Right forelimb (tissue), 1 donor: ENCODE measurements around the gene XRCC5.
"Not testable (repeated sequence)": the region's sequence is repeated elsewhere in the genome, so short reads cannot be mapped to it uniquely, and the experiment has no call there.

Experiments used
- DNase-seq: peaks from one replicate; pipeline ENCODE4 v3.0.0-alpha.2; 2018

The XRCC5 gene

GRCh38 chr2:216205486-216205885, 96.3 kb downstream of the XRCC5 start:
- DNase-seq, result no peak

- no peak for DNase-seq
These were observed 97.0 kb downstream of the XRCC5 start for GRCh38 chr2:216206041-216206703.

GRCh38 chr2:216206821-216207220, 97.7 kb downstream of the XRCC5 start:
- no peak for DNase-seq

- DNase-seq, result not testable (repeated sequence)
These were observed 99.5 kb downstream of the XRCC5 start for GRCh38 chr2:216208661-216209060.

- DNase-seq, result no peak
These were observed 101.8 kb downstream of the XRCC5 start for GRCh38 chr2:216210701-216211540.

- DNase-seq, result no peak
These were observed 102.5 kb downstream of the XRCC5 start for GRCh38 chr2:216211614-216212145.

- no peak for DNase-seq
These were observed 105.6 kb downstream of the XRCC5 start for GRCh38 chr2:216214768-216215167.

DNA sequence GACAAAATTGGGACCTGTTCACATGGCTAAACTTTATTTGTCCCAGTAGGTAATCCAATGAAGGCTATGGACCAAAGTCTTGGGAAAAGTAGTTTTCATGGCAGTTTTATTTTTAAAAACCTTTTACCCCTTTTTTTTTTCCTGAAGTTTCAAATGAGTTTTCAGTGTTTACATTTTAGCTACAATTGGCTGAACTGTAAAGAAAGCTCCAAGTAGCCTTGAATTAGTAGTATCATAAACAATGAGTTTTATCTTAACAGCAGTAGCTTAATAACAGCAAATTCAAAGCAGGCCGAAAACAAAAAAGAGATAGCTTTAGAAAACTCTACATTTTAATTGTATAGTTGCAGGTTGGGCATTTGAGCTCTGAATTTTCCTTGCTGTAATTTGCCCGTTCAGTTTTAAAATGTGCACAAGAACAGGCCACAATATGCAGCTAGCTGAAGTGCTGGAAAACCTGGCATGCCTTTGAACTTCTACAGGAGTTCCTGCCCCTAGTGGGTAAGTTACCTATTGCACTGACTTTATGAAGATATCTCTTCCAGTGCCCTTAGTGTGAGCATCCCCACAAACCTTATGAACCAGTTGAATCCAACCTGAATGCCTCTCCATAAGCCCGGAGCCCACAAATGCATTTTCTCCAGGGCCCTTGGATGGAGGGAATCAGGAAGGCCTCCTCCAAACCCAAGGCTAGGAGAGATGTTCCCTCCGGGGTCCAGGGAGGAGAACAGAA, 106.7 kb downstream of the XRCC5 start:
- DNase-seq, result no peak

GRCh38 chr2:216216951-216217903, 108.1 kb downstream of the XRCC5 start:
- DNase-seq, result no peak

GRCh38 chr2:216217904-216218260, 108.7 kb downstream of the XRCC5 start:
- no peak for DNase-seq

- DNase-seq, result no peak
These were observed 110.7 kb downstream of the XRCC5 start for GRCh38 chr2:216219861-216220260.

GRCh38 chr2:216220976-216221375, 111.8 kb downstream of the XRCC5 start:
- no peak for DNase-seq

- DNase-seq, result no peak
These were observed 112.7 kb downstream of the XRCC5 start for GRCh38 chr2:216221811-216222210.

GRCh38 chr2:216222650-216223352, 113.7 kb downstream of the XRCC5 start:
- no peak for DNase-seq

- DNase-seq, result no peak
These were observed 115.2 kb downstream of the XRCC5 start for GRCh38 chr2:216224388-216224787.

GRCh38 chr2:216229277-216229914, 120.2 kb downstream of the XRCC5 start:
- no peak for DNase-seq

DNA sequence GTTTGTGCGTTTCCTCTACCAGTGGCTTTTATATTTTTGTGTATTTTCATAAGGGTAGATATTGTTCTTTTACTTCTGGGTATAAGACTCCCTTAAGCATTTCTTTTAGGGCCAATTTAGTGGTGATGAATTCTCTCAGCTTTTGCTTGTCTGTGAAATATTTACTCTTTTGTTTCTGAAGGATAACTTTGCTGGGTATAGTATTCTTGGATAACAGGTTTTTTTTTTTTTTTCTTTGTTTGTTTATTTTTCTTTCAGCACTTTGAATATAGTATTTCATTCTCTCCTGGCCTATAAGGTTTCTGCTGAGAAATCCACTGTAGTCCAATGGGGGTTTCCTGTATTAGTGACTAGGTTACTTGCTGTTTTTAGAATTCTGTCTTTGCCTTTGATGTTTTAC, 122.7 kb downstream of the XRCC5 start:
- DNase-seq, result no peak

DNA sequence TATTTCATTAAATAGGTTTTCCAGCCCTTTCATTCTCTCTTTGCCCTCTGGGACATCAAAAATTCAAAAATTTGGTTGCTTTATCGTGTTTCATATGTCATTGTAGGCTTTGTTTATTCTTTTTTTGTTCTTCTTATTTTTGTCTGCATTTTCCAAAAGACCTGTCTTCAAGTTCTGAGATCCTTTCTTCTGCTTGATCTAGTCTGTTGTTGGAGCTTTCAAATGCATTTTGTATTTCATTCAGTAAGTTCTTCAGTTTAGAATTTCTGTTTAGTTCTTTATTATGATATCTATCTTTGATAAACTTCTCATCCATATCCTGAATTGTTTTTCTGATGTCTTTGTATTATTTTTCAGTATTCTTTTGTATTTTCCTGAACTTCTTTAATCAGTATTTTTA, 123.6 kb downstream of the XRCC5 start:
- DNase-seq, result no peak

DNA sequence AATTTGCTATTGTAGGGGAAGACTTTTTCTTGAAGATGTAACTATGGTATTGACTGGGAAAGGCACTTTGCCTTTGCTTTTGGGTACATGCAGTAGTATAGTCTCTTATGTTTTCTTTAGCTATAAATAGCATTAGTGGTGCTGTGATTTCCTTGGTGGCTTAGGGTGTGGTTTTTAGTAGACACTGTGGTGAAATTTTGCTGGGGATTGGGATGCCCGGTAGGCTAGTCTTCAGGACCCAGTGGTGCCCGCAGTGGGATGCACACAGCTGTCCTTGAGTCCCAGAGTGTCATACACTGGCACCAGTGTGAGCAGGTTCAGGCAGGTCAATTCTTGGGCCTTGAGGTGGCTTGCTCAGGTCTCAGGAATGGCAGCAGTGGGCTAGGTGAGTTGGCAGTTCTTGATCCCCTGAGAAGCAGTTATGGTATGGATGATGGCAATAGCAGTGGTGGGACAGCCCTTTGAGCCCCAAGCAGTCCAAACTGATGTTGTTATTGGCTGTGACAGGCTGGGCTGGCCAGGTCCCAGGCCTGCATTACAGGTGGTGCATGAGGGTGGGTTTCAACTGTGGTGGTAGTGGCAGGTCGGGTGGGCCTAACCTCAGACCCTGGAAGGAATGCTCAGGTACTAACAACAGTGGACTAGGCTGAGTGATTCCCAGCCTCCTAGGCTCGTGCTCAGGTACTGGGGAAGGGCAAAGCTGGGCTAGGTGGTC, 124.3 kb downstream of the XRCC5 start:
- no peak for DNase-seq

GRCh38 chr2:216234106-216234505, 125.0 kb downstream of the XRCC5 start:
- DNase-seq, result no peak
